IMR-90 (cell line): ENCODE results near the gene MEF2C. TPM values are rescaled to one million over a fixed set of nuclear protein-coding genes. Genes with fewer than 3 reads are reported as not detected.

Experiments used
- ATAC-seq: fragments of 200-7000 bp; cut with Tn5 transposase; 2 replicates; pipeline ENCODE4 v1.9.1; 2020; ENCODE audit warnings: low read depth, mild to moderate bottlenecking, moderate library complexity
- BruUV-seq: library from RNA; stranded (reverse); fragments of 400-500 nt; replicated peaks from 2 replicates; lab custom pipeline; 2021; lab: Mats Ljungman, UMichigan
- CTCF ChIA-PET: fragments of 300-600 bp; formaldehyde crosslinking; extraction: SDS; loops from one replicate; lab custom pipeline; 2021; ENCODE audit warnings: antibody characterized with exemption; lab: Yijun Ruan, JAX
- POLR2A ChIA-PET: fragments of 300-600 bp; sonication (Branson Sonifier 250); formaldehyde crosslinking; loops from one replicate; lab custom pipeline; 2022; ENCODE audit warnings: antibody characterized with exemption; ENCODE audit not compliant: unreplicated experiment; lab: Charles Lee
- DNase-seq: peaks from one replicate; pipeline ENCODE4 v3.0.0; 2013
- H2AFZ ChIP-seq: replicated peaks from 2 replicates; pipeline ENCODE3; 2013; ENCODE audit warnings: low read length, mild to moderate bottlenecking; ENCODE audit not compliant: poor library complexity
- H2AK5ac ChIP-seq: 2 replicates; pipeline ENCODE4 v1.6.1; 2013; ENCODE audit warnings: low read depth, low read length, inconsistent platforms
- H2AK9ac ChIP-seq: replicated peaks from 2 replicates; pipeline ENCODE3; 2013; ENCODE audit warnings: mild to moderate bottlenecking, low read depth, low read length, moderate library complexity; ENCODE audit not compliant: poor library complexity
- H2BK120ac ChIP-seq: 2 replicates; pipeline ENCODE4 v1.6.1; 2013; ENCODE audit warnings: low read depth, low read length, inconsistent platforms
- H2BK15ac ChIP-seq: 3 replicates; pipeline ENCODE4 v1.6.1; 2013; ENCODE audit warnings: low read depth, low read length, inconsistent platforms
- H2BK20ac ChIP-seq: 2 replicates; pipeline ENCODE4 v1.6.1; 2013; ENCODE audit warnings: low read depth, mild to moderate bottlenecking, inconsistent platforms, low read length, moderate library complexity
- H2BK5ac ChIP-seq: 2 replicates; pipeline ENCODE4 v1.6.1; 2013; ENCODE audit warnings: mild to moderate bottlenecking, low read depth, low read length, inconsistent platforms; ENCODE audit not compliant: poor library complexity, severe bottlenecking
- H3K14ac ChIP-seq: replicated peaks from 2 replicates; pipeline ENCODE4 v1.6.1; 2013; ENCODE audit warnings: low read depth, low read length, inconsistent platforms
- H3K18ac ChIP-seq: 2 replicates; pipeline ENCODE4 v1.6.1; 2013; ENCODE audit warnings: low read depth, low read length, control low read depth
- H3K23ac ChIP-seq: 2 replicates; pipeline ENCODE4 v1.6.1; 2013; ENCODE audit warnings: low read depth, low read length, inconsistent platforms
- H3K27ac ChIP-seq: 2 replicates; pipeline ENCODE4 v1.5.1; 2013; ENCODE audit warnings: mild to moderate bottlenecking, control low read depth, low read length; ENCODE audit not compliant: insufficient read depth
- H3K27me3 ChIP-seq: 2 replicates; pipeline ENCODE4 v1.6.1; 2013; ENCODE audit warnings: low read length; ENCODE audit not compliant: control insufficient read depth, insufficient read depth
- H3K36me3 ChIP-seq: 2 replicates; pipeline ENCODE4 v1.6.1; 2013; ENCODE audit warnings: low read length, mixed read lengths; ENCODE audit not compliant: control insufficient read depth, insufficient read depth
- H3K4ac ChIP-seq: 2 replicates; pipeline ENCODE4 v1.6.1; 2013; ENCODE audit warnings: low read depth, low read length, inconsistent platforms
- H3K4me1 ChIP-seq: 2 replicates; pipeline ENCODE4 v1.6.1; 2013; ENCODE audit warnings: low read length, mixed read lengths; ENCODE audit not compliant: control insufficient read depth, insufficient read depth
- H3K4me2 ChIP-seq: 2 replicates; pipeline ENCODE4 v1.6.1; 2013; ENCODE audit warnings: low read depth, mild to moderate bottlenecking, control low read depth, low read length, moderate library complexity
- H3K4me3 ChIP-seq: 2 replicates; pipeline ENCODE4 v1.5.1; 2013; ENCODE audit warnings: low read depth, mild to moderate bottlenecking, control low read depth, low read length, moderate library complexity; ENCODE audit not compliant: insufficient read depth
- H3K56ac ChIP-seq: 2 replicates; pipeline ENCODE4 v1.6.1; 2013; ENCODE audit warnings: low read length, inconsistent platforms; ENCODE audit not compliant: insufficient read depth; ENCODE audit errors: extremely low read depth
- H3K79me1 ChIP-seq, 2 experiments: 2 replicates each; pipeline ENCODE4 v1.6.1; 2013; ENCODE audit warnings: low read length in 2 of 2, inconsistent platforms in 1 of 2, low read depth in 1 of 2
- H3K9ac ChIP-seq: 2 replicates; pipeline ENCODE4 v1.6.1; 2013; ENCODE audit warnings: low read depth, low read length, control low read depth
- H3K9me1 ChIP-seq: 2 replicates; pipeline ENCODE4 v1.6.1; 2013; ENCODE audit warnings: low read length, inconsistent platforms; ENCODE audit not compliant: insufficient read depth
- H3K9me3 ChIP-seq: 2 replicates; pipeline ENCODE4 v1.6.1; 2013; ENCODE audit warnings: low read length; ENCODE audit not compliant: control insufficient read depth, insufficient read depth
- H4K20me1 ChIP-seq: 2 replicates; pipeline ENCODE4 v1.6.1; 2013; ENCODE audit warnings: low read length, inconsistent platforms; ENCODE audit not compliant: insufficient read depth
- H4K5ac ChIP-seq: 2 replicates; pipeline ENCODE4 v1.6.1; 2013; ENCODE audit warnings: mild to moderate bottlenecking, low read depth, low read length, control low read depth
- H4K8ac ChIP-seq, 2 experiments: 2 replicates each; pipeline ENCODE4 v1.6.1; 2013; ENCODE audit warnings: low read depth in 2 of 2, low read length in 2 of 2, control low read depth in 1 of 2, inconsistent platforms in 1 of 2
- H4K91ac ChIP-seq: 2 replicates; pipeline ENCODE4 v1.6.1; 2013; ENCODE audit warnings: low read depth, low read length, inconsistent platforms; ENCODE audit not compliant: insufficient read depth
- BHLHE40 ChIP-seq: fragments of 150-350 bp; IDR thresholded peaks from 2 replicates; pipeline ENCODE4 v1.6.1; 2016; ENCODE audit warnings: mild to moderate bottlenecking, low read depth, low read length
- CEBPB ChIP-seq: IDR thresholded peaks from 2 replicates; pipeline ENCODE4 v1.6.1; 2012; ENCODE audit warnings: low read depth, low read length, improper control_type of control experiment
- CHD1 ChIP-seq: IDR thresholded peaks from 2 replicates; pipeline ENCODE4 v1.6.1; 2012; ENCODE audit warnings: low read depth, low read length, improper control_type of control experiment
- FOS ChIP-seq: fragments of 150-350 bp; IDR thresholded peaks from 2 replicates; pipeline ENCODE4 v1.6.1; 2016; ENCODE audit warnings: low read depth, low read length
- MAFK ChIP-seq: IDR thresholded peaks from 2 replicates; pipeline ENCODE4 v1.6.1; 2012; ENCODE audit warnings: low read depth, low read length, improper control_type of control experiment
- MAZ ChIP-seq: IDR thresholded peaks from 2 replicates; pipeline ENCODE4 v1.6.1; 2012; ENCODE audit warnings: low read depth, mild to moderate bottlenecking, low read length, improper control_type of control experiment, moderate library complexity, borderline replicate concordance
- MXI1 ChIP-seq: IDR thresholded peaks from 2 replicates; pipeline ENCODE4 v1.6.1; 2012; ENCODE audit warnings: low read depth, mild to moderate bottlenecking, low read length, moderate library complexity, borderline replicate concordance
- NFE2L2 ChIP-seq: fragments of 150-350 bp; IDR thresholded peaks from 2 replicates; pipeline ENCODE4 v1.6.1; 2016; ENCODE audit warnings: low read depth, mild to moderate bottlenecking, low read length
- POLR2A ChIP-seq: IDR thresholded peaks from 2 replicates; pipeline ENCODE4 v1.6.1; 2012; ENCODE audit warnings: mild to moderate bottlenecking, low read depth, low read length
- RAD21 ChIP-seq: IDR thresholded peaks from 2 replicates; pipeline ENCODE4 v1.6.1; 2012; ENCODE audit warnings: low read length, improper control_type of control experiment
- RCOR1 ChIP-seq: IDR thresholded peaks from 2 replicates; pipeline ENCODE4 v1.6.1; 2012; ENCODE audit warnings: mild to moderate bottlenecking, low read length, improper control_type of control experiment; ENCODE audit not compliant: insufficient replicate concordance
- RFX5 ChIP-seq: IDR thresholded peaks from 2 replicates; pipeline ENCODE4 v1.8.0; 2012; ENCODE audit warnings: low read depth, mild to moderate bottlenecking, low read length, moderate library complexity
- SMC3 ChIP-seq: fragments of 150-350 bp; IDR thresholded peaks from 2 replicates; pipeline ENCODE4 v1.6.1; 2016; ENCODE audit warnings: low read depth, mild to moderate bottlenecking, antibody characterized with exemption, low read length, moderate library complexity
- USF2 ChIP-seq: fragments of 150-350 bp; IDR thresholded peaks from 2 replicates; pipeline ENCODE4 v1.6.1; 2017; ENCODE audit warnings: mild to moderate bottlenecking, antibody characterized with exemption, low read length, low read depth
- WGBS, 2 experiments: methylation state at CpG; one replicate each; pipeline versions ENCODE4 v1.1.5 to v1.1.7; 2013; ENCODE audit warnings: missing lambda C conversion rate in 2 of 2; ENCODE audit not compliant: insufficient read length in 1 of 2; ENCODE audit errors: extremely low coverage in 2 of 2; 5-methylcytosine and 5-hydroxymethylcytosine counted together
- dilution Hi-C: fragments of 300-500 bp; cut with HindIII; formaldehyde crosslinking; loops from one replicate; pipeline ENCODE4 v1.14.3; 2018; ENCODE audit warnings: low sequenced_read_pairs; ENCODE audit not compliant: unreplicated experiment
- in situ Hi-C: fragments of 300-500 bp; cut with MboI; formaldehyde crosslinking; loops from 3 replicates; pipeline ENCODE4 v1.14.3; 2019; ENCODE audit warnings: low sequenced_read_pairs, inconsistent platforms, mixed read lengths
- intact Hi-C: fragments of 100-400 bp; cut with micrococcal nuclease; formaldehyde crosslinking; loops from 2 replicates; pipeline ENCODE4 v1.10.0; 2022
- polyA plus RNA-seq, 3 experiments: library from polyadenylated mRNA; depleted of rRNA; stranded (reverse); fragments of >200 nt; gene quantifications; 2 replicates each; pipeline ENCODE4 v1.2.3, GENCODE V29; 2012; ENCODE audit warnings: low replicate concordance in 1 of 3
- total RNA-seq: library from RNA; depleted of rRNA; stranded (reverse); fragments of >200 nt; gene quantifications from 2 replicates; pipeline ENCODE4 v1.2.3, GENCODE V29; 2012
- TF ChIP-seq, protein P1 (sequence below): conservative IDR thresholded peaks from 2 replicates; pipeline ENCODE4 v1.5.1; 2012; ENCODE audit warnings: mild to moderate bottlenecking, low read depth, low read length, improper control_type of control experiment
- TF ChIP-seq, protein P2 (sequence below): fragments of 150-350 bp; IDR thresholded peaks from 2 replicates; pipeline ENCODE4 v1.6.1; 2016; ENCODE audit warnings: low read depth, mild to moderate bottlenecking, low read length, moderate library complexity, borderline replicate concordance

MEF2C gene
- total and polyA plus RNA-seq, 2 of the 4 experiments (the other 2 are of a cell fraction) = 1.5 to 6.8 TPM

- no peak overlapping the region for H3K4ac ChIP-seq
- H3K27me3 ChIP-seq = no peaks in the 10 kb centered on the region
- peak overlapping the region; percentile 70 for H3K4me2 ChIP-seq
- no peak overlapping the region for H2AFZ ChIP-seq
- H3K4me1 ChIP-seq = 0 out of 2 replicates have a peak, but pooled peaks cover 2% of the 10 kb centered on the region
- H4K8ac ChIP-seq = no peak overlapping the region
- H3K56ac ChIP-seq = no peak overlapping the region
- H3K9me1 ChIP-seq = no peaks in the 10 kb centered on the region
- DNase-seq (peak; percentile 9), ATAC-seq (no peak)
- in situ Hi-C loops (loop anchor here (10.0 kb wide), 1 partner anchor 63 kb away; no protein-coding TSS in a partner anchor), intact Hi-C loops (loop anchor here (5.0 to 10.0 kb wide), 2 partner anchors 333 to 1386 kb away; no protein-coding TSS in a partner anchor), dilution Hi-C loops (no loop called here)
- no peak overlapping the region for H2AK9ac ChIP-seq
- H4K5ac ChIP-seq = no peak overlapping the region
- H2BK15ac ChIP-seq = no peak overlapping the region
- H3K23ac ChIP-seq = no peak overlapping the region
- H4K20me1 ChIP-seq = no peaks in the 10 kb centered on the region
- H2BK120ac ChIP-seq = no peak overlapping the region
- H2AK5ac ChIP-seq = no peak overlapping the region
- ChIA-PET POLR2A (no interaction called here), CTCF (no interaction called here)
- 0 out of 4 replicates have a peak, but pooled peaks cover 0 to 17% of the 10 kb centered on the region in 2 experiments for H3K79me1 ChIP-seq
- H3K18ac ChIP-seq = no peak overlapping the region
- H2BK5ac ChIP-seq = no peak overlapping the region
- H3K9me3 ChIP-seq = no peaks in the 10 kb centered on the region
- TF ChIP-seq POLR2A (no peak), SMC3 (no peak), RAD21 (no peak), MAZ (no peak), BHLHE40 (no peak), RFX5 (no peak), CHD1 (no peak), MAFK (no peak), FOS (no peak), MXI1 (no peak), CEBPB (no peak), USF2 (no peak), NFE2L2 (no peak), RCOR1 (no peak)
- TF ChIP-seq, protein P1, sequence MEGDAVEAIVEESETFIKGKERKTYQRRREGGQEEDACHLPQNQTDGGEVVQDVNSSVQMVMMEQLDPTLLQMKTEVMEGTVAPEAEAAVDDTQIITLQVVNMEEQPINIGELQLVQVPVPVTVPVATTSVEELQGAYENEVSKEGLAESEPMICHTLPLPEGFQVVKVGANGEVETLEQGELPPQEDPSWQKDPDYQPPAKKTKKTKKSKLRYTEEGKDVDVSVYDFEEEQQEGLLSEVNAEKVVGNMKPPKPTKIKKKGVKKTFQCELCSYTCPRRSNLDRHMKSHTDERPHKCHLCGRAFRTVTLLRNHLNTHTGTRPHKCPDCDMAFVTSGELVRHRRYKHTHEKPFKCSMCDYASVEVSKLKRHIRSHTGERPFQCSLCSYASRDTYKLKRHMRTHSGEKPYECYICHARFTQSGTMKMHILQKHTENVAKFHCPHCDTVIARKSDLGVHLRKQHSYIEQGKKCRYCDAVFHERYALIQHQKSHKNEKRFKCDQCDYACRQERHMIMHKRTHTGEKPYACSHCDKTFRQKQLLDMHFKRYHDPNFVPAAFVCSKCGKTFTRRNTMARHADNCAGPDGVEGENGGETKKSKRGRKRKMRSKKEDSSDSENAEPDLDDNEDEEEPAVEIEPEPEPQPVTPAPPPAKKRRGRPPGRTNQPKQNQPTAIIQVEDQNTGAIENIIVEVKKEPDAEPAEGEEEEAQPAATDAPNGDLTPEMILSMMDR = no peak
- TF ChIP-seq, protein P2, sequence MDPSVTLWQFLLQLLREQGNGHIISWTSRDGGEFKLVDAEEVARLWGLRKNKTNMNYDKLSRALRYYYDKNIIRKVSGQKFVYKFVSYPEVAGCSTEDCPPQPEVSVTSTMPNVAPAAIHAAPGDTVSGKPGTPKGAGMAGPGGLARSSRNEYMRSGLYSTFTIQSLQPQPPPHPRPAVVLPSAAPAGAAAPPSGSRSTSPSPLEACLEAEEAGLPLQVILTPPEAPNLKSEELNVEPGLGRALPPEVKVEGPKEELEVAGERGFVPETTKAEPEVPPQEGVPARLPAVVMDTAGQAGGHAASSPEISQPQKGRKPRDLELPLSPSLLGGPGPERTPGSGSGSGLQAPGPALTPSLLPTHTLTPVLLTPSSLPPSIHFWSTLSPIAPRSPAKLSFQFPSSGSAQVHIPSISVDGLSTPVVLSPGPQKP = no peak
- no CpG with 5 or more reads among the region's 5 CpGs for WGBS, 2 experiments
- BruUV-seq = no TSS peak
- no peak overlapping the region for H3K9ac ChIP-seq
- no peak overlapping the region for H4K91ac ChIP-seq
- H2BK20ac ChIP-seq = no peak overlapping the region
- H3K4me3 ChIP-seq = peak overlapping the region; percentile 32; the same call in 1 of the 2 replicates
- H3K27ac ChIP-seq = no peak overlapping the region
- no peak overlapping the region for H3K14ac ChIP-seq
- H3K36me3 ChIP-seq = no peaks in the 10 kb centered on the region
These were observed 1.4 kb downstream of the MEF2C start for GRCh38 chr5:88881571-88881971.
